Left ventricle myocardium inferior (tissue), 1 donor: Measurements from ENCODE around the gene AMPD2. TPM values are rescaled to one million over a fixed set of nuclear protein-coding genes. Genes with fewer than 3 reads are reported as not detected.

ENCODE experiments used
- DNase-seq: peaks from one replicate; pipeline ENCODE4 v3.0.0-alpha.2; 2020
- H3K27ac ChIP-seq: fragments of 200-600 bp; replicated peaks from 2 replicates; pipeline ENCODE4 v1.8.0; 2021
- H3K27me3 ChIP-seq: fragments of 200-600 bp; 2 replicates; pipeline ENCODE4 v1.8.0; 2021; ENCODE audit warnings: low read depth
- H3K36me3 ChIP-seq: fragments of 200-600 bp; 2 replicates; pipeline ENCODE4 v1.8.0; 2021
- H3K4me1 ChIP-seq: fragments of 200-600 bp; 2 replicates; pipeline ENCODE4 v1.8.0; 2021
- H3K4me3 ChIP-seq: fragments of 200-600 bp; 2 replicates; pipeline ENCODE4 v1.8.0; 2021; ENCODE audit warnings: mild to moderate bottlenecking, moderate library complexity
- H3K9me3 ChIP-seq: fragments of 200-600 bp; replicated peaks from 2 replicates; pipeline ENCODE4 v1.8.0; 2021
- CTCF ChIP-seq: fragments of 200-600 bp; IDR thresholded peaks from 2 replicates; pipeline ENCODE4 v1.8.0; 2021; ENCODE audit warnings: antibody characterized with exemption, mild to moderate bottlenecking, borderline replicate concordance
- intact Hi-C: fragments of 100-400 bp; cut with micrococcal nuclease; formaldehyde crosslinking; loops from one replicate; pipeline ENCODE4 v1.11.0; 2022
- total RNA-seq: library from RNA; stranded (reverse); fragmentation: NEBNext Ultra II Directional; extraction: Animal tissue kit (Norgen Biotek cat#: 25700); gene quantifications from one replicate; pipeline ENCODE4 v1.2.1, GENCODE V29; 2021
- donor health status: DM: no; HTN: yes; CAD: no; lungs with severe emphysema.

The AMPD2 gene
- total RNA-seq, 1 donor from 2014 or later, result 12.9 TPM

- DNase-seq, result no peak
- TF ChIP-seq CTCF, result no peak
- Histone ChIP-seq H3K36me3 (peaks cover 38% of the 10 kb centered on the region), H3K4me3 (no peak overlapping the region), H3K27ac (no peak overlapping the region), H3K9me3 (no peaks in the 10 kb centered on the region), H3K27me3 (no peaks in the 10 kb centered on the region), H3K4me1 (peaks cover 45% of the 10 kb centered on the region)
- intact Hi-C loops, result no loop called here
These were observed 6.2 kb downstream of the AMPD2 start for GRCh38 chr1:109625601-109626560.

GRCh38 chr1:109626682-109627408 is 7.2 kb downstream of the AMPD2 start:
- Histone ChIP-seq H3K27ac (no peak overlapping the region), H3K4me3 (no peak overlapping the region), H3K27me3 (no peaks in the 10 kb centered on the region), H3K36me3 (peaks cover 48% of the 10 kb centered on the region), H3K9me3 (no peaks in the 10 kb centered on the region), H3K4me1 (peaks cover 38% of the 10 kb centered on the region)
- no peak for DNase-seq
- intact Hi-C loops, result no loop called here
- no peak for TF ChIP-seq CTCF

GRCh38 chr1:109627692-109628399 is 8.2 kb downstream of the AMPD2 start:
- Histone ChIP-seq H3K4me1 (peaks cover 40% of the 10 kb centered on the region), H3K4me3 (no peak overlapping the region), H3K36me3 (peaks cover 48% of the 10 kb centered on the region), H3K9me3 (no peaks in the 10 kb centered on the region), H3K27me3 (no peaks in the 10 kb centered on the region), H3K27ac (no peak overlapping the region)
- TF ChIP-seq CTCF, result no peak
- no peak for DNase-seq
- intact Hi-C loops, result no loop called here

- peaks cover 34% of the 10 kb centered on the region for H3K4me1 ChIP-seq
- H3K9me3 ChIP-seq, result no peaks in the 10 kb centered on the region
- peaks cover 48% of the 10 kb centered on the region for H3K36me3 ChIP-seq
- no peak overlapping the region for H3K4me3 ChIP-seq
- intact Hi-C loops, result no loop called here
- no peak for TF ChIP-seq CTCF
- H3K27me3 ChIP-seq, result no peaks in the 10 kb centered on the region
- DNase-seq, result no peak
- H3K27ac ChIP-seq, result no peak overlapping the region
These were observed 9.1 kb downstream of the AMPD2 start for GRCh38 chr1:109628540-109629321.
